Prostate gland (tissue), 2 donors: ENCODE results near the gene FCHO2.
"Not testable (repeated sequence)": the region's sequence is repeated elsewhere in the genome, so short reads cannot be mapped to it uniquely, and the experiment has no call there.

Experiments used
- POLR2A ChIP-seq: fragments of 450-650 bp; IDR thresholded peaks from one replicate; pipeline ENCODE4 v1.6.1; 2016; ENCODE audit warnings: antibody characterized with exemption, mild to moderate bottlenecking
- TF ChIP-seq, protein P1 (sequence below), 4 experiments: fragments of 200-600 bp in 2 of 4; fragments of 450-650 bp in 2 of 4; sonication (generic) in 2 of 4; IDR thresholded peaks; 1 replicate in 3 of 4; 2 replicates in 1 of 4; pipeline ENCODE4 v1.5.1; 2016 to 2019; ENCODE audit warnings: antibody characterized with exemption in 4 of 4, mild to moderate bottlenecking in 2 of 4, moderate library complexity in 2 of 4

DNA sequence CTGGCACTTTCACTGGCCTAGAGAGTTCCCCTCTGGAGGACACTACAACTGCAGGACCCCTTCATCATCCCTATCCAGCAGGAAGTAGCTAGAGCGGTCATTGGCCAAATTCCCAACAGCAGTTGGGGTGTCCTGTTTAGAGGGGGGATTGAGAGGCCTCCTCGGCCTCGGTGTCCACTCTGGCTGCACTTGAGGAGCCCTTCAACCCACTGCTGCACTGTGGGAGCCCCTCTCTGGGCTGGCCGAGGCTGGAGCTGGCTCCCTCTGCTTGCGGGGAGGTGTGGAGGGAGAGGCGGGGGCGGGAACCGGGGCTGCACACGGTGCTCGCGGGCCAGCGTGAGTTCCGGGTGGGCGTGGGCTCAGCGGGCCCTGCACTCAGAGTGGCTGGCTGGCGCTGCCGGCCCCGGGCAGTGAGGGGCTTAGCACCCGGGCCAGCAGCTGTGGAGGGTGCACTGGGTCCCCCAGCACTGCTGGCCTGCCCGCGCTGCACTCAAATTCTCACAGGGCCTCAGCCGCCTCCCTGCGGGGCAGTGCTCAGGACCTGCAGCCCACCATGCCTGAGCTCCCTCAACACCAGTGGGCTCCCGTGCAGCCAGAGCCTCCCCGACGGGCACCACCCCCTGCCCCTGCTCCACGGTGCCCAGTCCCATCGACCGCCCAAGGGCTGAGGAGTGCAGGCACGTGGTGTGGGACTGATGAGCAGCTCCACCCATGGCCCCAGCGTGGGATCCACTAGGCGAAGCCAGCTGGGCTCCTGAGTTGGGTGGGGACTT, 20.7 kb upstream of the FCHO2 start:
- not testable (repeated sequence) for TF ChIP-seq POLR2A
- TF ChIP-seq, protein P1, sequence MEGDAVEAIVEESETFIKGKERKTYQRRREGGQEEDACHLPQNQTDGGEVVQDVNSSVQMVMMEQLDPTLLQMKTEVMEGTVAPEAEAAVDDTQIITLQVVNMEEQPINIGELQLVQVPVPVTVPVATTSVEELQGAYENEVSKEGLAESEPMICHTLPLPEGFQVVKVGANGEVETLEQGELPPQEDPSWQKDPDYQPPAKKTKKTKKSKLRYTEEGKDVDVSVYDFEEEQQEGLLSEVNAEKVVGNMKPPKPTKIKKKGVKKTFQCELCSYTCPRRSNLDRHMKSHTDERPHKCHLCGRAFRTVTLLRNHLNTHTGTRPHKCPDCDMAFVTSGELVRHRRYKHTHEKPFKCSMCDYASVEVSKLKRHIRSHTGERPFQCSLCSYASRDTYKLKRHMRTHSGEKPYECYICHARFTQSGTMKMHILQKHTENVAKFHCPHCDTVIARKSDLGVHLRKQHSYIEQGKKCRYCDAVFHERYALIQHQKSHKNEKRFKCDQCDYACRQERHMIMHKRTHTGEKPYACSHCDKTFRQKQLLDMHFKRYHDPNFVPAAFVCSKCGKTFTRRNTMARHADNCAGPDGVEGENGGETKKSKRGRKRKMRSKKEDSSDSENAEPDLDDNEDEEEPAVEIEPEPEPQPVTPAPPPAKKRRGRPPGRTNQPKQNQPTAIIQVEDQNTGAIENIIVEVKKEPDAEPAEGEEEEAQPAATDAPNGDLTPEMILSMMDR (IDR thresholded peaks at IDR 0.05): not testable (repeated sequence)
